NCI-H526 treated with DMSO at 0.1 percent for 48 hours (cell line): Measurements from ENCODE around the gene RAD51AP1.

ENCODE experiments used
- DNase-seq: peaks from one replicate; lab custom pipeline; 2025; lab: John Stamatoyannopoulos, UW

RAD51AP1 gene

DNA sequence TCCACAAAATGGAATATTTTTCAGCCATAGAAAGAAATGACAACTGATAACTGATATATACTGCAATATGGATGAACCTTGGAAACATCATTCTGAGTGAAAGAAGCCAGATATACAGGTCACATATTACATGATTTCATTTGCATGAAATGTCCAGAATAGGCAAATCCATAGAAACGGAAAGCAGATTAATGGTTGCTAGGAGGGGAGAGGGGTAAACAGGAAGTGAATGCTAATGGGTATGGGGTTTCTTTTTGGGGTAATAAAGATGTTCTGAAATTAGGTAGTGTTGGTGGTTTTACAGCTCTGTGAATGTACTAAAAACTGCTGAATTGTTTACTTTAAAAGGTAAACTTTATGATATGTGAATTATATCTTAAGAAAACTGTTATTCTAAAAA is 6.5 kb downstream of the RAD51AP1 start:
- no peak for DNase-seq

DNA sequence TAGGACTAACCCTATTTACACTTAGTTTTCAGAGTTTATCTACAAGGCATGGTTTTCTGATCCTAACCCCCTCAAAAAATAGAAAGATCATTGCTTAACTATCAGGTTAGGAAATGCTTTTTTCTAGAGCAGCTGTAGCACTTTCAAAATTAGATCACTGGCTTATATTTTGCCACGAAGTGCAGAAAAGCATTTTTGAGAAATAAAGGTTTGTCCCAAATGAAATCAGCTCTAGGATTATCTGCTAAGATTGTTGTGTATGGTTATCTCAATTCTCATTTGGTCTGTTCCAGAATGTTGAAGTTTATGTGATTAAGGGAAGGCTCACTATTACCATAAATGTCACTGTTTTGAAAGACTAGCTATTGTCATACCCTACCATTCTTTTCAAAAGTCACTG is 13.5 kb downstream of the RAD51AP1 start:
- no peak for DNase-seq

DNA sequence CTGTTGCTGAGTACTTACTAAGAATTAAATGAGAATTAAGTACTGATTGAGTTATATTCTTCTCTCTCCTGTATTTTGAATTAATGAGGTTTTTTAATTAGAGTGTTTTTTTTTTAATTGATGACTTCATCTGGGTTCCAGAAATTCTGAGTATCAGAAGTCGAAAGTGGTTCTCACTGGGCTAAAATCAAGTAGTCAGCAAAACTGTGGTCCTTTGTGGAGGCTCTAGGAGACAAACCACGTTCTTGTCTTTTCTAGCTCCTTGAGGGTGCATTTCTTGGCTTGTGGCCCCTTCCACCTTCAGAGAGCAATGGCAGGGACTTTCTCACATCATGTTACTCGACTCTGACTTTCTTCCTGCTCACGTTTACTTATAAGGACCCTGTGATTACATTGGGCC is 15.3 kb downstream of the RAD51AP1 start:
- DNase-seq, result no peak

DNA sequence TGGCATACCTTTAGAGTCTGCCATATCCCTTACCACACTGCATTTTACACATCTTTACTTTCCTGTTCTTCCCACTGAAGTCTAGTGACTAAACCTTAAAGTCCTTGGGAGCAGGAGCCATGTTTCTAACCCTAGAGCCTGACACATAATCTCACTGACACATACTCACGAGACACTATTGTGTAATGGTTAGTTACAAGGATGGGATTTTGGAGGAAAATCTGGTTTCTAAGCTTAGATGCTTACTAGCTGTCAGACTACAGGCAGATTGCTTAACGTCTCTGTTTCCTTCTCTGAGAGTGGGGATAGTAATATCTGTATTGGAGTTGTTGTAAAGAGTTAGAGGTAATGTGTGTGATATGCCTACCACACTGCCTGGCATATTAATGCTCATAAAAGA is 17.1 kb downstream of the RAD51AP1 start:
- DNase-seq, result no peak

DNA sequence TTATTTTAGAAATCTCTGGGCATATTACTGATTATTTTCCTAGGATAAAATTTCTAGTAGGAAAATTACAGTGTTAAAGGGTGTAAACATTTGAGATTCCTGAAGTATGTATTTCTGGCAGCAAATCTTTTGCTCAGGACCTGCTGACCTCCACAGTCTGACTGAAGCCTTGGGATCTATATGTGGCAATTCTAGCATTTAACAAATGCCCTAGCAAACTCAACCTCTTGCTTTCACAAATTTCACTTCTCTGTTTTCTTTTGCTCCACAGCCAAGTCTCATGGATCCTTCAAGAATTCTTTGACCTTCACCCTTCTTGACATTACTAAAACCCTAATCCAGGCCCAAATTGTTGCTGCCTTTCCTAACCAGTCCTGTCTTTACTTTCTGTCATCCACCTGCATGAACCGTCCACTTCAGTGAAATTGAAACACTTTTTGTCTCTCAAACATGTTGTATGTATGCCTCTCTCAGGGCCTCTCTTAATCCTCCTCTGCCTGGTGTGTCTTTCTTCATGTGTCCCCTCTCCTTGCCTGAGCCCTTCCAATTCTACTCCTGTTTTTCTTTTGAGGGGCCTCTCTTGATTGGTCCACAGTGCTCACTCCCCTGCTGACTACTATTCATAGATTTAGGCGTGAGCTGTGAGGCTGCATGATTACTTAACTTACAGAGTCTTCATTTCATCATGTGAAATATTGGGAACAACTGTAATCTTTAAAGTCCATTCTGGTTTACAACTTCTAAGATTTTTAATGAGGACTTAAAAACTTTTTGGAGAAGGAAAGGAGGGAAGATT is 18.2 kb downstream of the RAD51AP1 start:
- DNase-seq, result no peak

DNA sequence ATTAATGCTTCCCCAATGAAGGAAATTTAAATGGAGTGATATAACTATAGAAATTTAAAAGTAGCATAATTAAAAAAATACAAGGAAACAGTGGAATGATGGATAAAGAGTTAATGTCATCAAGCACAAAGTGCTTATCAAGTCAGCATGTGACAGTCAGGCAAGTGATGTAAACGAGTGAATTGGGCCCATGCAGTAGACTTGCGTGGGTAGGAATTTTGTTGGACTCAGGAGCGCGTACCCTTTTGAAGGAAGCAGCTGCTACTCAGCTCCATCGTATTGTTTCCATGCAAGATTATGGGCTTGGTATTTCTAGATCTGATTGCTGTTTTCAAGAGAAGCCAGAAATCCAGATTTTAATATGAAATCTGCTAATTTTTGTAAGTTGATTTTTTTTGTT is 18.9 kb downstream of the RAD51AP1 start:
- DNase-seq, result no peak

DNA sequence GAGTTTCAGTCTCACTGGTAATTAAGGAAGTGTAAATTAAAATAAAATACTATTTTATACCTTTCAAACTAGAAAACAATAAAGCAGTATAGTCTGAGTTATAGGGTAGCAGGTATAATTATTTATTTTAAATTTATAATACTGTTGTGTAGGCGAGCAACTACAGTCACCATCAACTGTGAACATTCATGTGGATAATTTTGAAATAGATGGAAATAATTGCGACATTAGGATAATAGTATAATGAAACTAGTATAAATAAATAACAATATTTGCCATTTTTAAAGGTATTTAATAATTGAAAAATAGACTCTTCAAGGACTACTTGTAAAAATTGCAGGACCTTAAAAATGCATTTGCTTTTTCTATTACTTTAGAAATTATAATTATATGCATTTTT is 19.5 kb downstream of the RAD51AP1 start:
- DNase-seq, result no peak

DNA sequence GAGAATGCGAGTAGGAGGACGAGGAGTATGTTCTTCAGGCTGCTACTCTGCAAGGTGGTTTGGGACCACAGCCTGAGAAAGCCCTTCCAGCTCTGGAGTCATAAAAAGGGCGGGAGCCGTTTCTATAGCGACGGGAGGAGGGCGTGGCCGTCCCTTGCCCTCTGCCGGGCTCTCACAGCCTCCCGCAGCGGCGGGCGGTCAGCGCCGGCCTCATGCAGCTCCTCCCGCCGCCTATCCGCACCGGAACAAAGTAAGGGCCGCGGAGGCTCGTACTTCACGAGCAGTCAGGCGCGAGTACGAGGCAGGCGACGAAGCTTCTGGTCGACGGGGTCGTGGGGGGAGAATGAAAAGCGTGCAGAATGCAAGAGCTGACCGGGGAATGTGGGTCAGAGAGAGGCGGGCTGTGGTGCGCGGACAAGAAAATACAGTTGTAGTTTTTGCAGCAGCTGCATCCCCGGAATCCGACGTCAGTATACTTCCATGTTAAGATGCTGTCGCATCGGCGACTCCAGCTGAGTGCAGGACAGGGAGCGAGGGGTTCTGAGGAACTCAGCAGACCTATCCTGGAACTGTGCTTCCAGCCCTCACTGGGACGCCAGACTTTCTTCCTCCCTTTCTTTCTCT is 23.5 kb downstream of the RAD51AP1 start, which contains the start of gene DYRK4:
TSS of gene DYRK4 (plus strand) at position 175 of the 624 bp plus-strand sequence. CDS start at position 213, 38 bp downstream.
- DNase-seq, result peak; percentile 48

DNA sequence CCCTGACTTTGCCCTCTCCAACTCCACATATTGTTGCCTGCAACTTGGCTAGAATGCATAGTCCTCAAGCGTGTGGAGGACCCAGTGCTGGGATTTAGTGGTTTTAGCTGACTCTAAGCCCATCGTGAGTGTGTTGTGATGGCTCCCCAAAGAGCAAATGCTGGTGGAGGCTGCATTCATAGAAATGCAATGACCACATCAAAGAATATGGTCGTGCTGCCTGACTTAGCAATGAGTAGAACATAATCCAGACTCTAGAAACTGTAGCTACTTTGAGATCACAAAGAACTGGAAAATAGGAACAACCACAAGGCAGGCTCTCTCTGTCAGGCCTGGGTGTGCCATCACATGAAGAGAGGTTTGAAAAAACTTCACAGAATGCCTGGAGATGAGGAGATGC is 24.6 kb downstream of the RAD51AP1 start:
- no peak for DNase-seq

DNA sequence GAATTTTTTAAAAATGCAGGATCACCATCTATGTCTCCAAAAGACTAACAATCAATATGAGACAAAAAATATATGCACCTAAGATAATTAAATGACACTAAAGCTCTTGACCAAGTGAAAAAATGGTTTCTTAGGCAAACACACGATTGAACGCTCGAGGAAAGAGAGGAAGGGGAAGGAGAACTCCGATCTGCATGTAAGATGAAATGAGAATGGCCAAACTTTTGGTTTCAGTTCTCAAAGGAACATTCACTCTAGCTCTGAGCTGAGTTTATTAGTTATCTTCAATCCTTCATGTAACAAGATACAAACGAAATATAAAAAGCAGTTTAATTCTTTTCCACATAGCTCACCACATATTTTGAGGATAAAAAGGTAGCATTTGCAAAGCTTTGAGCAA is 26.1 kb downstream of the RAD51AP1 start:
- DNase-seq, result no peak

DNA sequence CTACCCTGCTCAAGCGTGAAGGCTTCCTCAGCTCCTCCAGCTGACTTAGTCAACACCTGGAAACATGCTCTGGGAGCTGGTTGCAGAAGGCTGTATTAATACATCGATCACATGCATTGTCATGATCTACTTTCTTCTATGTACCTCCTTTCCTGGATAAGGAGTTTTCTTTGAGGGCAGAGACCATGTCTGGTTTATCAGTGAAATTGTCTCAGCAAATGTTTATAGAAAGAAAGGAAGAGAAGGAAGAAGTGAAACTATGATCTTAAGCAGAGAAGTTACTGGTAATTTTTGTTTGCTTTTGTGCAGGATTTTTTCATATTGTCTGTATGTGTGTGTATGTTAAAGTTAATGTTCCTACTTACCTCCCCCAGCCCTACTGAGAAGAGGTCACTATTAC is 27.8 kb downstream of the RAD51AP1 start:
- DNase-seq, result no peak

DNA sequence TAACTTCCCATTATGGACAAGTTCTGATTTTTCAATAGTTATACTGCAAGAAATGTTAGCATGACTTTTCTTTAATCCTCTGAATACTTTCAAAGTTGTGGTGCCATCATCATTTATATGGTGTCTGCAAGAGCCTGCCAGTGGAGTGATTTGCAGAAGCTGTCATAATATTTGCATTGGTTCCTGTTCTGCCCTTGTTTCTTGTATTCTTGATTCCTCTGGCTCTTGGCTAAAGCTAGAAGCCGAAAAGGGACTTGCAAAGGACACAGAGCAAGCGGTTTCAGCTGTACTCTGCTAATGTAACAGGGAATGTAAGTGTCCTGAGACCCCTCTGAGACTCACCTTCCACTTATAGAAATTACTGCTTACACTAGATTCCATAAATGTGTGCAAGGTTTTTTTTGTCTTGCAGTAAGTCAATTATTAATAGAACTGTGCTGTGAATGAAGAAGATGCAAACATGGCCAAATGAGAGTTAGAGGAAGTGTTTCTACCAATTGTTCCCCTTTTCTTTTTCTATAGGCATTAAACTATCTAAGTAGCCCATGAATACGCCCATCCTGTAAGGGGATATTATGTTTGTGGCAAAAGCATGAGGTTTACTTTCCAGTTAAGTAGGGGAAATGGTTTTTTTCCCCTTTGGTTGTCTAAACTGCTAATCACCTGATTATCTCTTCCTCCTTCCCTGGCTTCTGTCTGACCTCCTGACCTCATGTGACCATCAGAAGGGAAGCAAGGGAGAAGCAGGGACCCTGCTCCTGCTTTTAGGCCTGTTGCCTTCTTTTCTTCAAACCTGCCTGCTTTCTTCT is 28.6 kb downstream of the RAD51AP1 start:
- DNase-seq, result no peak

DNA sequence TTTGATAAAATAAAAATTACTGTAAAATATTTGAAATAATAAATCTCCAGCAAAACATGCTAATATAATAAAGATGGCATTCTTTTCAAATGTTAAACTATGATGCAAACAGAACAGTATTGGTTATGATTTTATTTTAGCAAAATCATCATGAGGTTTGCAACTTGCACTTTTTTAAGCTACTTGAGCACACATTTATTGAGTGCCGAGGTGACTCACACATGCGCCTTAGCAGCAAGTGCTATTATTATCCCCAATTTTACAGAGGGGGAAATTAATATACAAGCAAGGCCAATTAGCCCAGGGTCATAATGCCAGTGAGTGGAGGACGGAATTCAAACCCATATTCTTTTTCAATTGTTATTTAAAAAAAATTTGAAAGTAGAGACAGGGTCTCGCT is 30.6 kb downstream of the RAD51AP1 start:
- DNase-seq, result no peak

DNA sequence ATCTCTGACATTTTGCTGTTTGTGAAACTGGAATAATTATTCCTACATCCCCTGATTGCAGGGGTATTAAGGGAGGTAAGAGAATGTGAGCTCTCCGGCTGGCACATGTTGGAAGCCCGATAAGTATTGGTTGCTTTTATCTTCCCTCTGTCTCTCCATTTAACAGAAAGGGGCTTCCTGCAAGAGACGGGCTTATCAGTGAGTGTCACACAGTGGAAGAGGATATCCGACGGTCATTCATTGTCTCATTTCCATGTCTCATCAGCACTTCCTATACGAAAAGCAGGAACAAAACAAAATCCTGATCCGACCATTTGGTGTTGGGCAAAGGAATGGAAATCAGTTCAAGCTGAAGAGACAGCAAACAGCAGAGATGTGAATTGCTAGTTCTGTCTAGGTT is 34.0 kb downstream of the RAD51AP1 start:
- no peak for DNase-seq

DNA sequence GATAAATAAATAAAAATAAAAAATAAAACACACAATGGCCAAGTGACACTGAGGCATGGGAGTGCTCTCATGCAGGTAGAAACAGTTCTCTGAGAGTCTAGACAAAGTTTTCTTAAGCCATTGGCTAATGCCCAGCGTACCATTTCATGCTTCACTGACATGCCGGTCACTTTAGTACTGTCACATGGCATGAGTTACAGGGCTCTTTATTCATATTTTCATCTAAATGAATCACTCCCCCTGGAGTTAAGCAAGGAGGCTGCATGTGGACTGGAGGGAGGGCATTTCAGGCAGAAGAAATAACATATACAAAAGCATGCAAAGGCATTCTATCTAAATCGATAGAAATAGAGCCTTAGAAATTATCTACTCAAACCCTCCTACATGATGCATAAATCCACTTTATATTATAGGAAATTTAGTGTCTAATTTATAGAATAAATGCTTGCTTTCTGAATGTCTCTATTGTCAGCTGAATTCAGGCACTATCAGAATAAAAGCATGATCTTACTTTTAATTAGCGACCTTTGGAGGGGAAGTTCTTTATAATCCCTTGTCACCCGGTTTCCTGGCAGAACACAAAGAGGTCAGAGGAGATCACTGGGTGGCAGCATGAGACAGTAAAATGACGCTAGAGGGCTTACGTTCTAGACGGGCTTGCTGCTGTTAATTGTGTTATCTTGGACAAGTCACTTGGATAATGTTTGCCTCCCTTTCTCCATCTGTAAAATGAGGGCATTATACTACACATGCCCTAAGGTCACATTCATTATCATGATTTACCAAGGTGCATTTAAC is 40.8 kb downstream of the RAD51AP1 start:
- DNase-seq, result no peak

DNA sequence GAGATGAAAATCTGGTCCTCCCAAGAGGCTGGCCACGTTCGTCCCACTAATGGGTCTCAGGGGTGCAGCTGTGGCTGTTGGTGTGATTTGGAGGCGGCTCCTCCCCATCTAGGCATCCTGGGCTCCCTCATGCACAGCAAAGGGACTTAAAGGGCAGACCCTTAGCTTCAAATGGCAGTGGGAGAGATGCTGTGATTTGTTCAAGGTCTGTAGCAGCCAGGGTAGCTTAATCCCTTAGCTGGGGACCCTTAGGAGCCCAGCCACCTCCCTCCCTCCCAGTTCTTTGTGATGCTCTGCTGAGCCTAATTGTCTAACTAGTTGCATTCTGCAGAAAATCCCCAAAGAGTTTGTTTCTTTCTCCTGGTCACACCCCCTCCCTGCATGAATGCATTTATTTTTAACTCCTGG is 41.6 kb downstream of the RAD51AP1 start:
- DNase-seq, result no peak

DNA sequence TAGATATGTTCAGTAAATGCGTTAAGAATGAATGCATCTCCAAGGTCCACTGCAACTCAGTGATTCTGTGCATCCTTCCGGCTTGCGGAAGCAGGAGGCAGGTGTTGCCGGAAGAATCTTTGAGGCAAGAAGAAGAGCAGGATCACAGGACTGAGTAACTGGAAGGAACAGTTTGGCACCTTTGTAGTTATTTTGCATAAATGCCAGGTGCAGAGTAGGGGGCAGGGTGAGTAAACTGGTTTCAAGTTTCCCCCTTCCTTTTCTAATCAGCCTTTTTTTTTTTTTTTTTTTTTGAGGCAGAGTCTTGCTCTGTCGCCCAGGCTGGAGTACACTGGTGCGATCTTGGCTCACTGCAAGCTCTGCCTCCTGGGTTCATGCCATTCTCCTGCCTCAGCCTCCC is 45.6 kb downstream of the RAD51AP1 start:
- DNase-seq, result peak; percentile 31

DNA sequence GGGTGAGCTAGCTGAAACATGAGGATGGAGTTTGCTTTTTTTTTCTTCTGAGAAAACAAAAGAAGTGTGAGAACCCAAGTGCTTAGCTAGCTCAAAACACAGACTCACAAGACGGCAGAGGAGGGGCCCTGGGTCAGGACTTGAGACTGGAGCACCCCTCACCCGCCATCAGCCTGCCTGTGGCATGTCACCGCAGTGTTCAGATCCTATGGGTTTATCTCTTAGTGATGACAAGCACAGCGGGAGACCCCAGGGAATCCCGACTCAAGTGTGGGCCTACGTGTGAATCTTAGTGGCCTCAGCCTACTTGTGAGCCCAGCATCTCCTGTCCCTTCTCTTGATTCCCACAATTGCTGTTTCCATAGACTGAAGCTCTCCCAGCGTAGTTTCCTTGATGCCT is 46.2 kb downstream of the RAD51AP1 start:
- no peak for DNase-seq

DNA sequence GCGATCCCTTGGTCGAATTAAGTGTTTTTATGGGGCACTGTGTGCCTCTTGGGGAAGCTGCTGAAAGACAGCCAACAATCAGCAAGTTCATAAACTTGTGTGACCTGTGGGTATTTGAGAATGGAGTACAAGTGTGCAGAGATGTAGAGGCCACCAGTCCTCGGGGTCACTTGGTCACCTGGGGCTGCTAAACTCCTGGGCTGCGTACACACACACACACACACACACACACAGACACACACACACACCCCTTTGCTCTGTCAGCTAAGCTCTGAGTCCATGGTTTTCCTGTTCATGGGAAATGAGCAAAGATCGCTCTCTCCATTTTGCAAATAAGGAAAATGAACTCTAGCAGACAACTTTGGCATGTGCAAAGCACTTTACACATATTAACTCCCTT is 47.8 kb downstream of the RAD51AP1 start:
- DNase-seq, result no peak

DNA sequence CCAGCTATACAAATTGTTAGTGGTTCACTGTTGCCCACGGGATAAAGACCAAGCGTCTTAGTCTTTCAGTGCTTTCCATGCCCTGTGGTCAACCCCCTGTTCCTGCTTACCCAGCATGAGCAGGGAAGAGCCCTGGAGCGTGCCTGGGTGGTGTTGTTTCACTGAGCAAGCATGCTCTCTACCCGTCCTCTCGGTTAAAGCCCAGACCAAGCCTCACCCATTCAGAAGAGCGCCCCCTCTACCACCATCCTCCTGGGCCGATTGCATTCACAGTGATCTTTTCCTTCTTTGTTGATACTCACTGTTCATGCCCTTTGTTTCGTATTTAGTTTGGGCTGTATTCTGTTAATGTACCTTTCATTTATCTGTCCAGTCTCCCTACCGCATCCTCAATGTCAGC is 48.4 kb downstream of the RAD51AP1 start:
- no peak for DNase-seq

DNA sequence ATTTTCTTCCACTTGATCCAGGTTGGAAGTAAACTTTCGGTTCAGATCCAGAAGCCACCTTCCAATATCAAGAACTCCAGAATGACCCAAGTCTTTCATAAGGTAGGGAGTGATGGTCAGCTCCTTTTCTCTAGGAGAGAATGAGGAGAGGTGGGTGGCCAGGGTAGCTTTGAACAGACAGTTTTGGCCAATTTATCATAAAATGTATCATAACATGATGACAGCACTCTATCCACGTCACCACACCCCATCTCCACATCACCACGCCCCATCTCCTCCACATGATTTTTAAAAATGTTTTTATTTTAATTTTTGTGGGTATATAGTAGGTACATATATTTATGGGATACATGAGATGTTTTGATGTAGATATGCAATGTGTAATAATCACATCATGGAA is 50.2 kb downstream of the RAD51AP1 start:
- DNase-seq, result no peak

DNA sequence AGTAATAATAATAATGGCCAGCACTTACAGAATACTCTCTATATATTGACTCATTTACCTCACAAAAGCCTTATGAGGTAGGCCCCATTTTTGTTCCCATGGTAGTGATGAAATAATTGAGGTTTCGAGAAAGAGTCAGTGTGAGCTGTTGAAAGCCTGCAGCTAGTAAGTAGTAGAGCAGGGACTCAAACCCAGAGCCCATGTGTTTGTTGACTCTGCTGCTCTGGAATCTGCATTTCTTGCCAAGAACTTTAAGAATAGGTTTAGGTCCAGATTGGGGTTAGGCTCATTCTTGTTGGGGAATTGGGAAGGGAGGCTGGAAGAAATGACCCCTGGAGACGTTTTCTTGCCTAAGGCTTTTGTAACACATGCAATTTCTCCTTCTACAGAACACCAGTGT is 51.3 kb downstream of the RAD51AP1 start:
- no peak for DNase-seq
